OCI-LY1 (cell line): ENCODE results near the gene SPOCK1.

Source experiments
- CTCF ChIP-seq: fragments of 200-600 bp; sonication (generic), shearing (Covaris generic); IDR thresholded peaks from 2 replicates; pipeline ENCODE4 v1.5.1; 2017; ENCODE audit warnings: mild to moderate bottlenecking, antibody characterized with exemption, low read length, moderate library complexity, mixed read lengths
- EZH2 ChIP-seq: fragments of 200-600 bp; sonication (generic), shearing (Covaris generic); IDR thresholded peaks from 2 replicates; pipeline ENCODE4 v1.8.0; 2017; ENCODE audit warnings: borderline replicate concordance, mixed run types, mild to moderate bottlenecking, antibody characterized with exemption, low read length, moderate library complexity, mixed read lengths

GRCh38 chr5:137335493-137335892 lies 163.6 kb downstream of the SPOCK1 start:
- no peak for TF ChIP-seq CTCF
- no peak for TF ChIP-seq EZH2
